HG03280 (cell line): ENCODE results near the gene PPP4R4.

Experiments used
- ATAC-seq: cut with Tn5 transposase; IDR thresholded peaks from one replicate; pipeline ENCODE4 v1.9.1; 2021; ENCODE audit warnings: mild to moderate bottlenecking, moderate library complexity; ENCODE audit not compliant: unreplicated experiment

The PPP4R4 gene

GRCh38 chr14:94303111-94303510 lies 129.0 kb downstream of the PPP4R4 start:
- ATAC-seq: no peak

- no peak for ATAC-seq
Observed at GRCh38 chr14:94304243-94304642, 130.1 kb downstream of the PPP4R4 start.

GRCh38 chr14:94305620-94306019 lies 131.5 kb downstream of the PPP4R4 start:
- ATAC-seq: no peak

DNA sequence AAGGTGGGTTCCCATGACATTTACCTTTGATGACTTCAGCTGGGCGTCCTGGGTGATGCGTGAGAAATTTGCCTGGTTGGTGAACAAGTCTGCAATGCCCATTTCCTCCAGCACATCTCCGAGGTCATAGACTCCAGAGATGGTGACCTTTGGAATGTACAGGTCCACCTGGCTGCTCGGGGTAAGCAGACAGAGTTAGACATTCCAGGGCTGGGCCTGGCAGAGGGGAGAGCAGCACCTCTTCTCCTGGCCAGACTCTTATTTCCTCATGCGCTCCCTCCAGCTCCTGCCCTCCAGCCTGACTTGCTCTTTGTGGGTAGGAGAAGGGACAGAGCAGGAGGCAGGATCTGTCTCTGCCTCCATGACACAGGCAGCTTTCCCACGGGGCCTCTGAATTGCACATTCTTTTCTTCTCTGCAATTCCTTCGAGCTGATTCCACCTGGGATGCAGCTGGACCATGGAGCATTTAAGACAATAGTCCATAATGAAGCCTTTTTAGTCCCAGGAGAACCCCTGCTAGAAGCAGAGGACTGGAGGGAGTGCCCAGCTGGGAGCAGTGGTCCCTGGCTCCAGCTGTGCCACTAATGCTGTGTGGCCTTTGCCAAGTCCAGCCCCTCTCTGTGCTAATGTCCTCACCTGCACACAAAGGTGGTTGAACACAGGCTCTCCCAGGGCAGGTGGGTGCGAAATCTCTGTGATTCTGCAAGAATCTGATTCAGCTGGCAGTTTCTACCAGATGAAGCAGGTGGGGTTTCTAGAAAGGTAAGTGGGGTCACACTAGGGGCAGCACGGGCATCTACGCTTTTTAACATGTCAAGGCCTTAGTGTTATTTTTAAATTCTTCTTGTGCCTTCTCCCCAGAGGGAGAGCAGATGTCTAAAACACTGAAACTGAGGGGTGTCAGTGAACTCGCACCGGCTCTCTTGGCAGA lies 132.2 kb downstream of the PPP4R4 start:
- ATAC-seq: no peak

- ATAC-seq: no peak
Observed at GRCh38 chr14:94307410-94307992, 133.4 kb downstream of the PPP4R4 start.

GRCh38 chr14:94309721-94310120 lies 135.6 kb downstream of the PPP4R4 start:
- no peak for ATAC-seq

GRCh38 chr14:94310248-94310647 lies 136.1 kb downstream of the PPP4R4 start:
- ATAC-seq: no peak

GRCh38 chr14:94312481-94313246 lies 138.5 kb downstream of the PPP4R4 start:
- no peak for ATAC-seq

- ATAC-seq: no peak
Observed at GRCh38 chr14:94313991-94314655, 140.0 kb downstream of the PPP4R4 start.

DNA sequence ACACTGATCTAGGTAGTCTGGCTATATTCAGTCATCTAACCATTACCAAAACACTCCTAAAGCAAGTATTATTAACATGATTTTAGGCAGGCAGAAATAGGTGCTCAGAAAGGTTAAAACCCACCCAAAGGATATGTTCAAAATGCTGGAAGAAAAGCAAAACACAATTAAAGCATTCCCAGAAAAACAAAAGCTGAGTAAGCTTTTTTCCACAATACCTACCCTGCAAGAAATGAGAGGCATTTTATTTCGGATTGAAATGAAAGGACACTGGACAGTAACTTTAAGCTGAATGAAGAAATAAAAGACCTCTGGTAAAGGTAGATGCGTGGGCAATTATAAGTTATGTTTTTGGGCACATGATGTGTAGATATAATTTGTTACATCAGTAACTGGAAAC lies 140.8 kb downstream of the PPP4R4 start:
- no peak for ATAC-seq

GRCh38 chr14:94316692-94317091 lies 142.6 kb downstream of the PPP4R4 start:
- ATAC-seq: no peak

DNA sequence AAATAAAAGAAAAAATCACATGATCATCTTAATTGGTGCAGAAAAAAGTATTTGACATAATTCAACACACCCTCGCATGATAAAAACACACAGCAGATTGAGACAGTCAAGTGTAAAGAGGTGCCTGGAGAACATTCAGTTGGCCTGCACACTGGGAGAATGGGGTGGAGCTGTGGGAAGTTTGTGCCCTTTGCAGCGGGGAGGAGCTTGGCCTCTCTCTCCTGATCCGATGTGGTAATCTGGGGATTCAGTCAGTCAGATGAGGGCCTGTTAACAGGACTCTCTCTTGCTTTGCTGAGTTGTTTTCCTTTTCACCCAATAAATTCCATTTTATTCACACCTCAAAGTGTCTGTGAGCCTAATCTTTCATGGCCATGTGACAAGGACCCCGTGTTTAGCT lies 143.1 kb downstream of the PPP4R4 start:
- no peak for ATAC-seq

DNA sequence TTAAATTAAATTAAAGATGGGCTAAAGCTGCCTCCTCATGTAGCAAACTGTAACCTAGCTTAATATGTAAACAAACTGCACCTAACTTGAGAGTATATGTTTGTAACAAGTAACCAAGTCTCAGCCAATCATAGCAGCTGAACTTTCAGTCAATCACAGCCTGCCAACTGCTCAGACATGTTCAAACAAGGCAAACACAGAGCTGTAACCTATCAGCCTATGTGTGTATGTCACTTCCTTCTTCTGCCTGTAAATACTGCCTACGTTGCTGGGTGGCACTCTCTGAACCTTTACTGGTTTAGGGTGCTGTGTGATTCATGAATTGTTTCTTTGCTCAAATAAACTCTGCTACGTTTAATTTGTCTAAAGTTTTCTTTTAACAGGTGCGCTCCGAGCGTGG lies 146.1 kb downstream of the PPP4R4 start:
- ATAC-seq: no peak

- no peak for ATAC-seq
Observed at GRCh38 chr14:94321421-94322271, 147.5 kb downstream of the PPP4R4 start.

- ATAC-seq: no peak
Observed at GRCh38 chr14:94322648-94323570, 148.8 kb downstream of the PPP4R4 start, which contains the start of gene SERPINA6. Gene SERPINA6, minus strand, starts transcription at chr14:94323336. Its CDS starts 8,688 bp downstream, at chr14:94314648.

GRCh38 chr14:94328196-94328595 lies 154.1 kb downstream of the PPP4R4 start:
- no peak for ATAC-seq
